Measurements from ENCODE around the gene IGFBP4. TPM values are rescaled to one million over a fixed set of nuclear protein-coding genes. Genes with fewer than 3 reads are reported as not detected.

The IGFBP4 gene
- total RNA-seq, 1 experiment from 2014 or later, result 35.7 TPM

DNA sequence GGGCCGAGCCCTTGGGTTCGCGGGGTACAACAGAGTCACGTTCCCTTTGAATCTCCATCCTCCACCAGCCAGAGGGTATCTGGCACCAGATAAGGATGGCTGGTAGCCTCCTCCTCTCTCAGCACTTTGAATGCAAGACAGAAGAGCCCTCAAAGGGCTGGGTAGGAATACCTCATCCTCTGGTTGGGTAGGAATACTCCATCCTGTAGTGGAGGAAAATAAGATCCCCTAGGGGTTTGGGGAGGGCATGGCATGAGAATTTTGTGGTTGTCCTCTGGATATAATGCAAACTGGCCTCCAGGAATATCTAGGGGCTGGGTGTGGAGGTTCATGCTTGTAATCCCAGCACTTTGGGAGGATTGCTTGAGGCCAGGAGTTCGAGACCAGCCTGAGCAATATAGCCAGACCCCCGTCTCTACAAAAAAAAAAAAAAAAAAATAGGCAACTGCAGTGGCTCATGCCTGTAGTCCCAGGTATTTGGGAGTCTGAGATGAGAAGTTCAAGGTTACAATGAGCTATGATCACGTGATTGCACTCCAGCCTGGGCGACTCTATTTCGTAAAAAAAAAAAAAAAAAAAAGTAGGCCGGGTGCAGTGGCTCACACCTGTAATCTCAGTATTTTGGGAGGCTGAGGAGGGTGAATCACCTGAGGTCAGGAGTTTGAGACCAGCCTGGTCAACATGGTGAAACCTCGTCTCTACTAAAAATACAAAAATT, 2.7 kb downstream of the IGFBP4 start:
- H3K36me3 Mint-ChIP-seq (ENCODE audit: insufficient read depth, unreplicated experiment), result no peaks in the 10 kb centered on the region
- TF ChIP-seq, protein P1, sequence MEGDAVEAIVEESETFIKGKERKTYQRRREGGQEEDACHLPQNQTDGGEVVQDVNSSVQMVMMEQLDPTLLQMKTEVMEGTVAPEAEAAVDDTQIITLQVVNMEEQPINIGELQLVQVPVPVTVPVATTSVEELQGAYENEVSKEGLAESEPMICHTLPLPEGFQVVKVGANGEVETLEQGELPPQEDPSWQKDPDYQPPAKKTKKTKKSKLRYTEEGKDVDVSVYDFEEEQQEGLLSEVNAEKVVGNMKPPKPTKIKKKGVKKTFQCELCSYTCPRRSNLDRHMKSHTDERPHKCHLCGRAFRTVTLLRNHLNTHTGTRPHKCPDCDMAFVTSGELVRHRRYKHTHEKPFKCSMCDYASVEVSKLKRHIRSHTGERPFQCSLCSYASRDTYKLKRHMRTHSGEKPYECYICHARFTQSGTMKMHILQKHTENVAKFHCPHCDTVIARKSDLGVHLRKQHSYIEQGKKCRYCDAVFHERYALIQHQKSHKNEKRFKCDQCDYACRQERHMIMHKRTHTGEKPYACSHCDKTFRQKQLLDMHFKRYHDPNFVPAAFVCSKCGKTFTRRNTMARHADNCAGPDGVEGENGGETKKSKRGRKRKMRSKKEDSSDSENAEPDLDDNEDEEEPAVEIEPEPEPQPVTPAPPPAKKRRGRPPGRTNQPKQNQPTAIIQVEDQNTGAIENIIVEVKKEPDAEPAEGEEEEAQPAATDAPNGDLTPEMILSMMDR (IDR thresholded peaks at IDR 0.05; ENCODE audit: insufficient read depth in 1 of 2, low read depth in 1 of 2, low read length in 1 of 2, severe bottlenecking in 1 of 2, unreplicated experiment in 1 of 2), result no peak
- no peaks in the 10 kb centered on the region for H3K27me3 Mint-ChIP-seq (ENCODE audit: insufficient read depth, unreplicated experiment)
- H3K27ac Mint-ChIP-seq (ENCODE audit: unreplicated experiment), result no peak overlapping the region
- Histone ChIP-seq H3K4me1 (peaks cover 24% of the 10 kb centered on the region), H3K27me3 (replicated peaks; ENCODE audit: control insufficient read depth, insufficient read depth, low read length) (no peaks in the 10 kb centered on the region), H3K4me3 (ENCODE audit: low read depth, low read length) (no peak overlapping the region), H3K9me3 (no peaks in the 10 kb centered on the region), H3K36me3 (ENCODE audit: control insufficient read depth, insufficient read depth, low read length) (no peaks in the 10 kb centered on the region)
- CTCF ChIA-PET, result no interaction called here
- peaks cover 20% of the 10 kb centered on the region for H3K4me1 Mint-ChIP-seq (ENCODE audit: low read depth, unreplicated experiment)
- POLR2A ChIA-PET, result no interaction called here
- DNase-seq, result no peak
- H3K4me3 Mint-ChIP-seq (ENCODE audit: unreplicated experiment), result no peak overlapping the region
- H3K9me3 Mint-ChIP-seq (ENCODE audit: unreplicated experiment), result no peaks in the 10 kb centered on the region
- BruUV-seq (replicated peaks), result no TSS peak
- intact Hi-C loops (cut with micrococcal nuclease; ENCODE audit: unreplicated experiment), result loop anchor here (2.0 kb wide), 1 partner anchor 87 kb away; no protein-coding TSS in a partner anchor

DNA sequence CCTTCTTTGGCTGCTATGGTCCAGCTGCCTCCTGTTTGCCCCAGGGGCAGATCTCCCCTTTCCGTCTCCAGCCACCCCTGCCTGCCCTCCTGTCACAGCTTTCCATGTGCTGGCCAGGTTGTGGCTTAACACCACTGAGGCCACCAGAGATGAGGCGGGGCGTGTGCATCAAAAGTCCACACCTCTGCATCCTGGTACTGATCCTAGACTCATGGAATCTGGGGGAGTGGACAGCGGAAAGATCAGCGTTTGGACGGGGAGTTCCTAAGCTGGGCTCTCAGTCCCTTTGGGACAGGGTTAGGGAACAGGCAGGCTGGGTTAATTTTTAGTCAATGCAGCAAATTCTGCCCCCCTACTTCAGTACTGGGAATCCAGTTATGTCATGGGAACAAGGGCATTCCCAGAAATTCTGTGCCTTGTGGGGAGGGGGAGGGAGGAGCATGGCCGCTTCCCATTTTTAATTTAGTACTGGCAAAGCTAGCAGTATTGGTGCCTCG, 3.9 kb downstream of the IGFBP4 start:
- CTCF ChIA-PET, result interaction anchor here (0.6 to 1.9 kb wide), 3 partner anchors 84 to 113 kb away, joined by 3 to 7 read pairs (median 4); no protein-coding TSS in a partner anchor
- no peaks in the 10 kb centered on the region for H3K27me3 Mint-ChIP-seq (ENCODE audit: insufficient read depth, unreplicated experiment)
- H3K4me1 ChIP-seq, result peaks cover 24% of the 10 kb centered on the region

DNA sequence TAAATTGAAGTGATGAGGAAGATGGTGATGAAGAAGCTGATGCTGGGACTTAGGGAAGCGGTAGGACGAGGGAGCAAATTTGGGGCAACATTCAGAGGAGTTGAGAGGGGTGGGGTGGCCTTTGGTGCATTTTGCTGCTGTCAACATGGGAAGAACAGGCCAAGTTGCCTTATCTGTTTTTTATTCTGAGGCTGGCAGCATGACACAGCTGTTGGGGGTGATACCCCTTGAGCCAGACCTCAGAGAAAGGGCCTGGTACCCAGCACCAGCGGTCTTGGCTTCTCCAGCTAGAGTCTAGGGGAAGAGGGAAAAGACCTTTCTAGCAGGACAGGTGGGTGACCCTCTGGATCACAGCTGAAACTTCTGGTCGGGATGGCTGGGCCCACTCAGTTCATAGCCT, 4.6 kb downstream of the IGFBP4 start:
- H3K27me3 Mint-ChIP-seq (ENCODE audit: insufficient read depth, unreplicated experiment), result no peaks in the 10 kb centered on the region
- ChIA-PET CTCF (interaction anchor here (0.6 to 2.9 kb wide), 4 partner anchors 85 to 112 kb away, joined by 3 to 30 read pairs (median 6); no protein-coding TSS in a partner anchor), POLR2A (interaction anchor here (0.5 kb wide), 1 partner anchor 13 kb away, joined by 7 read pairs; no protein-coding TSS in a partner anchor)
- H3K4me1 Mint-ChIP-seq (ENCODE audit: low read depth, unreplicated experiment), result peaks cover 20% of the 10 kb centered on the region
- intact Hi-C loops (cut with micrococcal nuclease; ENCODE audit: unreplicated experiment), result no loop called here
- H3K9me3 Mint-ChIP-seq (ENCODE audit: unreplicated experiment), result no peaks in the 10 kb centered on the region
- Histone ChIP-seq H3K27me3 (replicated peaks; ENCODE audit: control insufficient read depth, insufficient read depth, low read length) (no peaks in the 10 kb centered on the region), H3K9me3 (no peaks in the 10 kb centered on the region), H3K4me3 (ENCODE audit: low read depth, low read length) (no peak overlapping the region), H3K4me1 (peaks cover 20% of the 10 kb centered on the region), H3K36me3 (ENCODE audit: control insufficient read depth, insufficient read depth, low read length) (no peaks in the 10 kb centered on the region)
- H3K36me3 Mint-ChIP-seq (ENCODE audit: insufficient read depth, unreplicated experiment), result no peaks in the 10 kb centered on the region
- TF ChIP-seq, protein P1 (IDR thresholded peaks at IDR 0.05; ENCODE audit: insufficient read depth in 1 of 2, low read depth in 1 of 2, low read length in 1 of 2, severe bottlenecking in 1 of 2, unreplicated experiment in 1 of 2), result no peak
- BruUV-seq (replicated peaks), result no TSS peak
- no peak overlapping the region for H3K27ac Mint-ChIP-seq (ENCODE audit: unreplicated experiment)
- H3K4me3 Mint-ChIP-seq (ENCODE audit: unreplicated experiment), result no peak overlapping the region
- DNase-seq, result no peak

More for the DNA sequence above, 3.9 kb downstream of the IGFBP4 start:
- Mint-ChIP-seq H3K4me1 (ENCODE audit: low read depth, unreplicated experiment) (peaks cover 20% of the 10 kb centered on the region), H3K27ac (ENCODE audit: unreplicated experiment) (no peak overlapping the region), H3K36me3 (ENCODE audit: insufficient read depth, unreplicated experiment) (no peaks in the 10 kb centered on the region), H3K4me3 (ENCODE audit: unreplicated experiment) (no peak overlapping the region), H3K9me3 (ENCODE audit: unreplicated experiment) (no peaks in the 10 kb centered on the region)
- TF ChIP-seq, protein P1 (IDR thresholded peaks at IDR 0.05; ENCODE audit: insufficient read depth in 1 of 2, low read depth in 1 of 2, low read length in 1 of 2, severe bottlenecking in 1 of 2, unreplicated experiment in 1 of 2), result no peak
- POLR2A ChIA-PET, result interaction anchor here (0.5 kb wide), 1 partner anchor 12 kb away, joined by 7 read pairs; no protein-coding TSS in a partner anchor
- no peak for DNase-seq
- no peaks in the 10 kb centered on the region for H3K36me3 ChIP-seq (ENCODE audit: control insufficient read depth, insufficient read depth, low read length)
- no peaks in the 10 kb centered on the region for H3K9me3 ChIP-seq
- no peaks in the 10 kb centered on the region for H3K27me3 ChIP-seq (replicated peaks; ENCODE audit: control insufficient read depth, insufficient read depth, low read length)
- intact Hi-C loops (cut with micrococcal nuclease; ENCODE audit: unreplicated experiment), result no loop called here
- BruUV-seq (replicated peaks), result no TSS peak
- H3K4me3 ChIP-seq (ENCODE audit: low read depth, low read length), result no peak overlapping the region
